GM12878 (cell line): ENCODE data around the gene TWF1. TPM values are rescaled to one million over a fixed set of nuclear protein-coding genes. Genes with fewer than 3 reads are reported as not detected.

Source experiments
- ATAC-seq: fragments of 200-7000 bp; cut with Tn5 transposase; 3 replicates; pipeline ENCODE4 v1.9.1; 2020; ENCODE audit warnings: mild to moderate bottlenecking, moderate library complexity
- BruUV-seq: library from RNA; stranded (reverse); fragments of 400-500 nt; replicated peaks from 2 replicates; lab custom pipeline; 2021; lab: Mats Ljungman, UMichigan
- CTCF ChIA-PET: fragments of 300-600 bp; sonication (Branson Sonifier 250); formaldehyde crosslinking; extraction: SDS; loops from one replicate; lab custom pipeline; 2021; ENCODE audit warnings: inconsistent platforms; lab: Yijun Ruan, JAX
- POLR2A ChIA-PET: fragments of 350-600 bp; formaldehyde crosslinking; extraction: SDS; loops from one replicate; lab custom pipeline; 2021; ENCODE audit warnings: inconsistent platforms; lab: Charles Lee
- RAD21 ChIA-PET: fragments of 300-600 bp; sonication (Branson Sonifier 250); formaldehyde crosslinking; loops from one replicate; lab custom pipeline; 2023; ENCODE audit warnings: antibody characterized with exemption; ENCODE audit not compliant: unreplicated experiment; lab: Charles Lee
- SMC1A ChIA-PET: fragments of 300-600 bp; sonication (Branson Sonifier 250); formaldehyde crosslinking; loops from one replicate; lab custom pipeline; 2023; ENCODE audit not compliant: unreplicated experiment, uncharacterized antibody; lab: Charles Lee
- DNase-seq: peaks from one replicate; pipeline ENCODE4 v3.0.0-alpha.2; 2011; ENCODE audit warnings: low read depth, low spot score
- FAIRE-seq: peaks from 3 replicates; lab custom pipeline; 2011; peaks lifted over from hg19 to GRCh38; lab: Jason Lieb, UNC
- H2AFZ ChIP-seq: 2 replicates; pipeline ENCODE4 v1.6.0; 2011; ENCODE audit warnings: low read depth, low read length, control low read depth; ENCODE audit not compliant: control insufficient read depth
- H3K27ac ChIP-seq: 2 replicates; pipeline ENCODE4 v1.5.1; 2011; ENCODE audit warnings: control low read depth; ENCODE audit not compliant: control insufficient read depth, insufficient read depth
- H3K27me3 ChIP-seq, 2 experiments: replicated peaks in 1 of 2; 2 replicates each; pipeline versions ENCODE4 v1.6.0 to v1.6.1; 2011; ENCODE audit warnings: low read length in 1 of 2; ENCODE audit not compliant: control insufficient read depth in 2 of 2, insufficient read depth in 2 of 2
- H3K36me3 ChIP-seq, 2 experiments: 2 replicates each; pipeline ENCODE4 v1.5.1; 2011; ENCODE audit warnings: low read length in 1 of 2; ENCODE audit not compliant: control insufficient read depth in 2 of 2, insufficient read depth in 2 of 2
- H3K4me1 ChIP-seq: 2 replicates; pipeline ENCODE4 v1.6.1; 2011; ENCODE audit warnings: mild to moderate bottlenecking, low read length, moderate library complexity, mixed read lengths; ENCODE audit not compliant: control insufficient read depth, insufficient read depth
- H3K4me2 ChIP-seq: 2 replicates; pipeline ENCODE4 v1.6.0; 2011; ENCODE audit warnings: control low read depth; ENCODE audit not compliant: control insufficient read depth, insufficient read depth
- H3K4me3 ChIP-seq: fragments of 200-600 bp; sonication (generic); 2 replicates; pipeline ENCODE4 v1.5.1; 2016
- H3K79me2 ChIP-seq: 2 replicates; pipeline ENCODE4 v1.6.0; 2011; ENCODE audit warnings: low read length; ENCODE audit not compliant: control insufficient read depth, insufficient read depth
- H3K9ac ChIP-seq: 2 replicates; pipeline ENCODE4 v1.8.0; 2011; ENCODE audit warnings: low read length, control low read depth, mixed read lengths; ENCODE audit not compliant: control insufficient read depth, insufficient read depth
- H3K9me3 ChIP-seq: replicated peaks from 3 replicates; pipeline ENCODE4 v1.5.1; 2011; ENCODE audit warnings: mild to moderate bottlenecking, low read length; ENCODE audit not compliant: control insufficient read depth, insufficient read depth
- H4K20me1 ChIP-seq: 2 replicates; pipeline ENCODE4 v1.6.0; 2011; ENCODE audit not compliant: control insufficient read depth, insufficient read depth
- CHD2 ChIP-seq: IDR thresholded peaks from 2 replicates; pipeline ENCODE4 v1.6.1; 2011; ENCODE audit warnings: low read depth, low read length, improper control_type of control experiment, borderline replicate concordance
- KDM1A ChIP-seq: fragments of 200-600 bp; sonication (generic); IDR thresholded peaks from 2 replicates; pipeline ENCODE4 v1.6.1; 2016; ENCODE audit warnings: borderline replicate concordance
- MXI1 ChIP-seq: fragments of 150-350 bp; IDR thresholded peaks from 2 replicates; pipeline ENCODE4 v1.6.1; 2011; ENCODE audit warnings: low read depth, mild to moderate bottlenecking, inconsistent platforms, low read length, improper control_type of control experiment
- RB1 ChIP-seq: fragments of 450-650 bp; formaldehyde crosslinking; IDR thresholded peaks from 2 replicates; pipeline ENCODE4 v1.6.1; 2017; ENCODE audit warnings: mild to moderate bottlenecking, borderline replicate concordance
- STAT1 ChIP-seq: fragments of 450-650 bp; conservative IDR thresholded peaks from 2 replicates; pipeline ENCODE4 v1.6.1; 2014; ENCODE audit warnings: antibody characterized with exemption, mild to moderate bottlenecking
- USF1 ChIP-seq: IDR thresholded peaks from 2 replicates; pipeline ENCODE4 v1.6.1; 2011; ENCODE audit warnings: borderline replicate concordance, low read depth, mild to moderate bottlenecking, moderate library complexity, mixed read lengths, low read length; ENCODE audit not compliant: insufficient read depth; ENCODE audit errors: extremely low read length
- WGBS: methylation state at CpG from one replicate; pipeline ENCODE4 v1.1.6; 2016; ENCODE audit warnings: low lambda C conversion rate; ENCODE audit not compliant: insufficient replicate concordance, insufficient coverage; ENCODE audit errors: missing lambda C conversion rate; 5-methylcytosine and 5-hydroxymethylcytosine counted together
- in situ Hi-C: fragments of 300-500 bp; cut with MboI; formaldehyde crosslinking; loops from 9 replicates; pipeline ENCODE4 v1.14.3; 2018; ENCODE audit warnings: mixed read lengths
- intact Hi-C: fragments of 100-400 bp; cut with micrococcal nuclease; formaldehyde crosslinking; loops from one replicate; pipeline ENCODE4 v1.14.2; 2022; ENCODE audit not compliant: unreplicated experiment
- polyA plus RNA-seq, 11 experiments: library from polyadenylated mRNA; depleted of rRNA in 4 of 11; unstranded in 6 of 11; stranded (reverse) in 5 of 11; fragments of >200 nt; fragmentation: Nextera tagmentation in 4 of 11; fragmentation: Illumina TruSeq in 1 of 11; extraction: Ambion mirVana in 4 of 11; extraction: Trizol in 1 of 11; gene quantifications; 1 replicate in 1 of 11; 2 replicates in 10 of 11; pipeline versions ENCODE4 v1.2.1 to v1.2.3, GENCODE V29; 2011 to 2016; ENCODE audit warnings: inconsistent platforms in 2 of 11, missing spikeins in 2 of 11, low read depth in 1 of 11
- total RNA-seq, 4 experiments: library from RNA; depleted of rRNA in 3 of 4; stranded (reverse); fragments of >200 nt in 3 of 4; fragmentation: Illumina TruSeq in 1 of 4; extraction: Trizol in 1 of 4; gene quantifications; 2 replicates each; pipeline versions ENCODE4 v1.2.1 to v1.2.3, GENCODE V29; 2013 to 2021

The TWF1 gene
- total and polyA plus RNA-seq, 10 of the 15 experiments (the other 5 are each of a cell fraction or from before 2014, with no cell fraction given), result 8.7 to 23.5 (median 18.4) TPM

- Histone ChIP-seq H3K4me1 (no peaks in the 10 kb centered on the region), H3K4me3 (no peak overlapping the region), H3K4me2 (no peak overlapping the region), H3K27ac (no peak overlapping the region), H3K36me3 (no peaks in the 10 kb centered on the region; a peak in 3 of 4 replicates), H3K27me3 (no peaks in the 10 kb centered on the region), H3K9me3 (no peaks in the 10 kb centered on the region; the same call in 2 of the 3 replicates), H4K20me1 (no peaks in the 10 kb centered on the region), H3K9ac (no peak overlapping the region), H2AFZ (no peak overlapping the region), H3K79me2 (no peaks in the 10 kb centered on the region)
- no peak for DNase-seq
- in situ Hi-C loops, result no loop called here
- SMC1A ChIA-PET, result no interaction called here
- BruUV-seq, result no TSS peak
- POLR2A ChIA-PET, result no interaction called here
- no peak for FAIRE-seq
- intact Hi-C loops, result no loop called here
- CTCF ChIA-PET, result interaction anchor here (1.1 kb wide), 1 partner anchor 8 kb away, joined by 3 read pairs; no protein-coding TSS in a partner anchor
- 95% methylated on average over 4 of the region's 4 CpGs for WGBS
- RAD21 ChIA-PET, result no interaction called here
- TF ChIP-seq MXI1 (no peak), CHD2 (no peak), KDM1A (no peak), RB1 (no peak), USF1 (no peak), STAT1 (no peak)
- ATAC-seq, result no peak
These were observed 42.0 kb upstream of the TWF1 start for GRCh38 chr12:43848226-43848507.
